ENCODE results near the gene ZSCAN9. TPM values are rescaled to one million over a fixed set of nuclear protein-coding genes. Genes with fewer than 3 reads are reported as not detected.

The ZSCAN9 gene
- total and polyA plus RNA-seq, 2 of the 8 experiments (the other 6 are each of a cell fraction or from before 2014, with no cell fraction given), result 10.8 to 13.6 TPM

DNA sequence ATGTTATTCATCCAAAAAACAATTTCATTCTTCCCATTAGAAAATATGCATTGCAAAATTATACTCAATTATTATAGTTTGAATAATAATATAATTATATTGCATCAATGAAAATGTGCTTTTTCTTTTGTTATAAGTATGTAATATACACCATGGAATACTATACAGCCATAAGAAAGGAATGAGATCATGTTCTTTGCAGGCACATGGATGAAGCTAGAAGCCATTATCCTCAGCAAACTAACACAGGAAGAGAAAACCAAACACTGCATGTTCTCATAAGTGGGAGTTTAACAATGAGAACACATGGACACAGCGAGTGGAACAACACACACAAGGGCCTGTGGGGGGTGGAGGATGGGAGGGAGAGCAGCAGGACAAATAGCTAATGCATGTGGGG is 32.0 kb downstream of the ZSCAN9 start (continued):
- TF ChIP-seq RAD21 (IDR thresholded peaks at IDR 0.05 in 1 of 2, conservative IDR thresholded peaks at IDR 0.05 in 1 of 2; ENCODE audit: low read depth in 2 of 2, low read length in 2 of 2) (no peak), MAFK (IDR thresholded peaks at IDR 0.05; ENCODE audit: low read depth, low read length) (no peak), RFX5 (IDR thresholded peaks at IDR 0.05; ENCODE audit: borderline replicate concordance, low read depth, low read length) (no peak), RNF2 (IDR thresholded peaks at IDR 0.05; ENCODE audit: borderline replicate concordance, low read depth, low read length, missing control alignments, poor library complexity, severe bottlenecking) (no peak), NANOG (IDR thresholded peaks at IDR 0.05; ENCODE audit: insufficient read depth, low read depth, low read length, poor library complexity, severe bottlenecking) (no peak)

Measured in H1 (cell line).